ENCODE data around the gene MUC5AC. TPM values are rescaled to one million over a fixed set of nuclear protein-coding genes. Genes with fewer than 3 reads are reported as not detected.

The MUC5AC gene
- polyA plus RNA-seq, 4 donors: 0.06 to 0.13 TPM; not detected in 2

- H3K27me3 ChIP-seq (ENCODE audit: control insufficient read depth in 3 of 3, insufficient read depth in 3 of 3, low read length in 3 of 3): no peaks in the 10 kb centered on the region
- DNase-seq (no peak), FAIRE-seq (no peak)
- no peak overlapping the region for H3K4me3 ChIP-seq (ENCODE audit: low read depth in 1 of 3, low read length in 3 of 3)
- no peaks in the 10 kb centered on the region for H3K36me3 ChIP-seq (ENCODE audit: control insufficient read depth in 3 of 3, insufficient read depth in 2 of 3, low read depth in 1 of 3, low read length in 3 of 3)
- no peaks in the 10 kb centered on the region for H3K4me1 ChIP-seq (ENCODE audit: control insufficient read depth in 3 of 3, insufficient read depth in 2 of 3, low read depth in 1 of 3, low read length in 2 of 3)
- peaks cover 0 to 8% of the 10 kb centered on the region in 2 donors for H3K9me3 ChIP-seq (ENCODE audit: control insufficient read depth in 2 of 2, insufficient read depth in 1 of 2, low read depth in 1 of 2, low read length in 1 of 2)
- no peak overlapping the region for H3K27ac ChIP-seq (ENCODE audit: low read depth in 1 of 3, low read length in 2 of 3)
- WGBS, 3 donors: 75 to 80% (median 76%) methylated on average over 22 of the region's 22 CpGs
Observed at GRCh38 chr11:1175461-1176223, 17.9 kb downstream of the MUC5AC start.

GRCh38 chr11:1176224-1177019, 18.7 kb downstream of the MUC5AC start:
- 79 to 94% (median 89%) methylated on average over 31 to 32 of the region's 32 CpGs for WGBS, 3 donors
- Histone ChIP-seq H3K4me1 (ENCODE audit: control insufficient read depth in 3 of 3, insufficient read depth in 2 of 3, low read depth in 1 of 3, low read length in 2 of 3) (no peaks in the 10 kb centered on the region), H3K4me3 (ENCODE audit: low read depth in 1 of 3, low read length in 3 of 3) (no peak overlapping the region), H3K27me3 (ENCODE audit: control insufficient read depth in 3 of 3, insufficient read depth in 3 of 3, low read length in 3 of 3) (no peaks in the 10 kb centered on the region), H3K27ac (ENCODE audit: low read depth in 1 of 3, low read length in 2 of 3) (no peak overlapping the region), H3K9me3 (ENCODE audit: control insufficient read depth in 2 of 2, insufficient read depth in 1 of 2, low read depth in 1 of 2, low read length in 1 of 2) (peaks cover 0 to 3% of the 10 kb centered on the region in 2 donors), H3K36me3 (ENCODE audit: control insufficient read depth in 3 of 3, insufficient read depth in 2 of 3, low read depth in 1 of 3, low read length in 3 of 3) (no peaks in the 10 kb centered on the region)
- FAIRE-seq: no peak
- DNase-seq: no peak

GRCh38 chr11:1177020-1177770, 19.4 kb downstream of the MUC5AC start:
- no peaks in the 10 kb centered on the region for H3K36me3 ChIP-seq (ENCODE audit: control insufficient read depth in 3 of 3, insufficient read depth in 2 of 3, low read depth in 1 of 3, low read length in 3 of 3)
- WGBS, 3 donors: 84 to 87% (median 85%) methylated on average over 30 to 34 of the region's 34 CpGs
- peaks cover 0 to 3% of the 10 kb centered on the region in 2 donors for H3K9me3 ChIP-seq (ENCODE audit: control insufficient read depth in 2 of 2, insufficient read depth in 1 of 2, low read depth in 1 of 2, low read length in 1 of 2)
- no peaks in the 10 kb centered on the region for H3K27me3 ChIP-seq (ENCODE audit: control insufficient read depth in 3 of 3, insufficient read depth in 3 of 3, low read length in 3 of 3)
- no peak overlapping the region for H3K4me3 ChIP-seq (ENCODE audit: low read depth in 1 of 3, low read length in 3 of 3)
- FAIRE-seq (no peak), DNase-seq (no peak)
- H3K4me1 ChIP-seq (ENCODE audit: control insufficient read depth in 3 of 3, insufficient read depth in 2 of 3, low read depth in 1 of 3, low read length in 2 of 3): no peaks in the 10 kb centered on the region
- H3K27ac ChIP-seq (ENCODE audit: low read depth in 1 of 3, low read length in 2 of 3): no peak overlapping the region

GRCh38 chr11:1177771-1178090, 20.0 kb downstream of the MUC5AC start:
- H3K4me3 ChIP-seq (ENCODE audit: low read depth in 1 of 3, low read length in 3 of 3): no peak overlapping the region
- no peaks in the 10 kb centered on the region for H3K4me1 ChIP-seq (ENCODE audit: control insufficient read depth in 3 of 3, insufficient read depth in 2 of 3, low read depth in 1 of 3, low read length in 2 of 3)
- no peak for FAIRE-seq
- no peaks in the 10 kb centered on the region for H3K36me3 ChIP-seq (ENCODE audit: control insufficient read depth in 3 of 3, insufficient read depth in 2 of 3, low read depth in 1 of 3, low read length in 3 of 3)
- H3K9me3 ChIP-seq (ENCODE audit: control insufficient read depth in 2 of 2, insufficient read depth in 1 of 2, low read depth in 1 of 2, low read length in 1 of 2): peaks cover 0 to 3% of the 10 kb centered on the region in 2 donors
- WGBS, 3 donors: 86 to 92% (median 90%) methylated on average over 11 to 12 of the region's 12 CpGs
- no peaks in the 10 kb centered on the region for H3K27me3 ChIP-seq (ENCODE audit: control insufficient read depth in 3 of 3, insufficient read depth in 3 of 3, low read length in 3 of 3)
- H3K27ac ChIP-seq (ENCODE audit: low read depth in 1 of 3, low read length in 2 of 3): no peak overlapping the region
- DNase-seq: no peak

GRCh38 chr11:1178201-1178885, 20.6 kb downstream of the MUC5AC start:
- no peaks in the 10 kb centered on the region for H3K4me1 ChIP-seq (ENCODE audit: control insufficient read depth in 3 of 3, insufficient read depth in 2 of 3, low read depth in 1 of 3, low read length in 2 of 3)
- 77 to 83% (median 81%) methylated on average over 24 to 31 of the region's 31 CpGs for WGBS, 3 donors
- no peaks in the 10 kb centered on the region for H3K27me3 ChIP-seq (ENCODE audit: control insufficient read depth in 3 of 3, insufficient read depth in 3 of 3, low read length in 3 of 3)
- H3K27ac ChIP-seq (ENCODE audit: low read depth in 1 of 3, low read length in 2 of 3): no peak overlapping the region
- FAIRE-seq (no peak), DNase-seq (no peak)
- no peaks in the 10 kb centered on the region for H3K36me3 ChIP-seq (ENCODE audit: control insufficient read depth in 3 of 3, insufficient read depth in 2 of 3, low read depth in 1 of 3, low read length in 3 of 3)
- H3K9me3 ChIP-seq (ENCODE audit: control insufficient read depth in 2 of 2, insufficient read depth in 1 of 2, low read depth in 1 of 2, low read length in 1 of 2): peaks cover 0 to 3% of the 10 kb centered on the region in 2 donors
- H3K4me3 ChIP-seq (ENCODE audit: low read depth in 1 of 3, low read length in 3 of 3): no peak overlapping the region

- H3K36me3 ChIP-seq (ENCODE audit: control insufficient read depth in 3 of 3, insufficient read depth in 2 of 3, low read depth in 1 of 3, low read length in 3 of 3): no peaks in the 10 kb centered on the region
- no peaks in the 10 kb centered on the region for H3K27me3 ChIP-seq (ENCODE audit: control insufficient read depth in 3 of 3, insufficient read depth in 3 of 3, low read length in 3 of 3)
- H3K4me1 ChIP-seq (ENCODE audit: control insufficient read depth in 3 of 3, insufficient read depth in 2 of 3, low read depth in 1 of 3, low read length in 2 of 3): no peaks in the 10 kb centered on the region
- DNase-seq (no peak), FAIRE-seq (no peak)
- H3K9me3 ChIP-seq (ENCODE audit: control insufficient read depth in 2 of 2, insufficient read depth in 1 of 2, low read depth in 1 of 2, low read length in 1 of 2): peaks cover 0 to 3% of the 10 kb centered on the region in 2 donors
- no peak overlapping the region for H3K27ac ChIP-seq (ENCODE audit: low read depth in 1 of 3, low read length in 2 of 3)
- WGBS, 3 donors: 88 to 90% (median 88%) methylated on average over 28 to 29 of the region's 29 CpGs
- H3K4me3 ChIP-seq (ENCODE audit: low read depth in 1 of 3, low read length in 3 of 3): no peak overlapping the region
Observed at GRCh38 chr11:1178906-1179305, 21.2 kb downstream of the MUC5AC start.

GRCh38 chr11:1179641-1180040, 21.9 kb downstream of the MUC5AC start:
- Histone ChIP-seq H3K27ac (ENCODE audit: low read depth in 1 of 3, low read length in 2 of 3) (no peak overlapping the region), H3K4me3 (ENCODE audit: low read depth in 1 of 3, low read length in 3 of 3) (no peak overlapping the region), H3K36me3 (ENCODE audit: control insufficient read depth in 3 of 3, insufficient read depth in 2 of 3, low read depth in 1 of 3, low read length in 3 of 3) (no peaks in the 10 kb centered on the region), H3K4me1 (ENCODE audit: control insufficient read depth in 3 of 3, insufficient read depth in 2 of 3, low read depth in 1 of 3, low read length in 2 of 3) (no peaks in the 10 kb centered on the region), H3K9me3 (ENCODE audit: control insufficient read depth in 2 of 2, insufficient read depth in 1 of 2, low read depth in 1 of 2, low read length in 1 of 2) (peaks cover 0 to under 1% of the 10 kb centered on the region in 2 donors), H3K27me3 (ENCODE audit: control insufficient read depth in 3 of 3, insufficient read depth in 3 of 3, low read length in 3 of 3) (no peaks in the 10 kb centered on the region)
- FAIRE-seq (no peak), DNase-seq (no peak)
- 78 to 84% (median 81%) methylated on average over 16 of the region's 17 CpGs for WGBS, 3 donors

GRCh38 chr11:1180171-1180570, 22.4 kb downstream of the MUC5AC start:
- FAIRE-seq: no peak
- no peak for DNase-seq
- H3K4me1 ChIP-seq (ENCODE audit: control insufficient read depth in 3 of 3, insufficient read depth in 2 of 3, low read depth in 1 of 3, low read length in 2 of 3): no peaks in the 10 kb centered on the region
- peaks cover 0 to 3% of the 10 kb centered on the region in 2 donors for H3K9me3 ChIP-seq (ENCODE audit: control insufficient read depth in 2 of 2, insufficient read depth in 1 of 2, low read depth in 1 of 2, low read length in 1 of 2)
- no peak overlapping the region for H3K27ac ChIP-seq (ENCODE audit: low read depth in 1 of 3, low read length in 2 of 3)
- no peaks in the 10 kb centered on the region for H3K27me3 ChIP-seq (ENCODE audit: control insufficient read depth in 3 of 3, insufficient read depth in 3 of 3, low read length in 3 of 3)
- H3K4me3 ChIP-seq (ENCODE audit: low read depth in 1 of 3, low read length in 3 of 3): no peak overlapping the region
- 69 to 79% (median 77%) methylated on average over 14 to 15 of the region's 15 CpGs for WGBS, 3 donors
- no peaks in the 10 kb centered on the region for H3K36me3 ChIP-seq (ENCODE audit: control insufficient read depth in 3 of 3, insufficient read depth in 2 of 3, low read depth in 1 of 3, low read length in 3 of 3)
